Panc1 (cell line): Measurements from ENCODE around the gene TSKU. TPM values are rescaled to one million over a fixed set of nuclear protein-coding genes. Genes with fewer than 3 reads are reported as not detected.

Experiments used
- ATAC-seq: fragments of 200-7000 bp; cut with Tn5 transposase; 2 replicates; pipeline ENCODE4 v1.9.1; 2020; ENCODE audit warnings: mild to moderate bottlenecking, moderate library complexity
- BruUV-seq: library from RNA; stranded (reverse); fragments of 400-500 nt; replicated peaks from 2 replicates; lab custom pipeline; 2021; lab: Mats Ljungman, UMichigan
- CTCF ChIA-PET: fragments of 300-600 bp; sonication (Branson Sonifier 250); formaldehyde crosslinking; loops from one replicate; lab custom pipeline; 2022; ENCODE audit warnings: antibody characterized with exemption; lab: Charles Lee
- POLR2A ChIA-PET: fragments of 300-600 bp; sonication (Branson Sonifier 250); formaldehyde crosslinking; loops from one replicate; lab custom pipeline; 2022; ENCODE audit warnings: antibody characterized with exemption; lab: Charles Lee
- DNase-seq: peaks from one replicate; pipeline ENCODE4 v3.0.0-alpha.2; 2010; ENCODE audit warnings: low read depth, low spot score
- H3K27ac ChIP-seq: 2 replicates; pipeline ENCODE4 v1.5.1; 2011; ENCODE audit warnings: mild to moderate bottlenecking, low read length, inconsistent platforms
- H3K27me3 ChIP-seq: fragments of 200-500 bp; sonication (Bioruptor generic); 2 replicates; pipeline ENCODE4 v1.6.0; 2014; ENCODE audit warnings: low read length, inconsistent platforms; ENCODE audit not compliant: control insufficient read depth, insufficient read depth
- H3K36me3 ChIP-seq: fragments of 200-500 bp; sonication (Bioruptor generic); 2 replicates; pipeline ENCODE4 v1.5.1; 2014; ENCODE audit warnings: inconsistent platforms, mild to moderate bottlenecking, low read length, moderate library complexity; ENCODE audit not compliant: control insufficient read depth, insufficient read depth
- H3K4me1 ChIP-seq: 2 replicates; pipeline ENCODE4 v1.5.1; 2011; ENCODE audit warnings: inconsistent platforms, mild to moderate bottlenecking, low read length, moderate library complexity; ENCODE audit not compliant: control insufficient read depth, insufficient read depth
- H3K4me3 ChIP-seq, 2 experiments: 2 replicates each; pipeline ENCODE4 v1.5.1; 2011 to 2012; ENCODE audit warnings: low read depth in 2 of 2, low read length in 2 of 2, mild to moderate bottlenecking in 2 of 2, inconsistent platforms in 1 of 2, moderate library complexity in 1 of 2
- H3K9me3 ChIP-seq: fragments of 200-500 bp; sonication (Bioruptor generic); 2 replicates; pipeline ENCODE4 v1.5.1; 2014; ENCODE audit warnings: low read depth, mild to moderate bottlenecking, inconsistent platforms, low read length, moderate library complexity; ENCODE audit not compliant: control insufficient read depth, insufficient read depth
- CTCF ChIP-seq: fragments of 450-650 bp; IDR thresholded peaks from 2 replicates; pipeline ENCODE4 v1.5.1; 2017; ENCODE audit warnings: mild to moderate bottlenecking
- POLR2AphosphoS5 ChIP-seq: IDR thresholded peaks from 2 replicates; pipeline ENCODE4 v1.6.1; 2012; ENCODE audit warnings: mild to moderate bottlenecking, low read depth, low read length, moderate library complexity
- SIN3A ChIP-seq: IDR thresholded peaks from 2 replicates; pipeline ENCODE4 v1.6.1; 2012; ENCODE audit warnings: low read depth, mild to moderate bottlenecking, low read length, moderate library complexity, borderline replicate concordance; ENCODE audit not compliant: insufficient read depth
- TCF7L2 ChIP-seq: IDR thresholded peaks from 2 replicates; pipeline ENCODE4 v1.6.1; 2011; ENCODE audit warnings: mild to moderate bottlenecking, low read depth, low read length, inconsistent platforms
- in situ Hi-C: cut with HindIII; loops from 2 replicates; pipeline ENCODE4 v1.10.0; 2016; ENCODE audit warnings: low sequenced_read_pairs, low pct_unique_long_range_greater_than_20kb
- intact Hi-C: fragments of 100-400 bp; cut with micrococcal nuclease; formaldehyde crosslinking; loops from one replicate; pipeline ENCODE4 v1.10.0; 2022; ENCODE audit not compliant: unreplicated experiment
- total RNA-seq: library from RNA; stranded (reverse); gene quantifications from one replicate; pipeline ENCODE4 v1.2.1, GENCODE V29; 2021; ENCODE audit not compliant: unreplicated experiment
- TF ChIP-seq, protein P1 (sequence below), 2 experiments: IDR thresholded peaks; 2 replicates each; pipeline ENCODE4 v1.6.1; 2011 to 2012; ENCODE audit warnings: low read depth in 2 of 2, control low read depth in 1 of 2, low read length in 1 of 2, mild to moderate bottlenecking in 1 of 2, moderate library complexity in 1 of 2; ENCODE audit not compliant: insufficient read depth in 1 of 2

Gene TSKU
- total RNA-seq, 1 experiment from 2014 or later: 31.4 TPM

DNA sequence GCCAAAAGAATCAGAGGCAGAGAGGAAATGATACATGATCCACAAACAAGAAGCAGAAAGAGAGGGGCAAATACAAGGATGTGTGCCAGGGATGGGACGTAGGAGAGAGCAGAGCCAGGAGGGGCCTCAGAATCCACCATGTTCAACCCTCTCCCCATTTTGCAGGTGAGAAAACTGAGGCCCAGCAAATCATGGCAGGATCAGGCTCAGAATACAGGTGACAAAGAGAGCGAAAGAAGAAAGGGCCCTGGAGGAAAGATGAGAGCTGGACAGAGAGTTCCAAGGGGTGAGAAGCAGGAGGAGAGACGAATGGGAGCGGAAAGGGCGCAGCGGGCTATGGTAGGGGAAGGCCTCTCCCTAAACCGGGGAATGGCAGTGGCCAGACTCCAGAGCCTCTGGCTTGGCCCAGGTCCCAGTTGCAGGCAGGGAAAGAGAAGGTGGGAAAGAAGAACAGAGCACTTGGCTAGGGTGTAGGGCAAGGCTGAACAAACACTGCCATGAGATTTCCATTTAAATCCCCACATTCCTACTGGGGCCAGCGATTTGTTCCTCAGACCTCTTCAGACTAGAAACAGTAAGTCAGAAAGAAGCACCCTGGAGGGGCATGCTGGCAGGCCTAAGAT lies 44.4 kb upstream of the TSKU start:
- no peaks in the 10 kb centered on the region for H3K27me3 ChIP-seq
- H3K4me3 ChIP-seq: no peak overlapping the region
- DNase-seq (no peak), ATAC-seq (no peak)
- TF ChIP-seq, protein P1, sequence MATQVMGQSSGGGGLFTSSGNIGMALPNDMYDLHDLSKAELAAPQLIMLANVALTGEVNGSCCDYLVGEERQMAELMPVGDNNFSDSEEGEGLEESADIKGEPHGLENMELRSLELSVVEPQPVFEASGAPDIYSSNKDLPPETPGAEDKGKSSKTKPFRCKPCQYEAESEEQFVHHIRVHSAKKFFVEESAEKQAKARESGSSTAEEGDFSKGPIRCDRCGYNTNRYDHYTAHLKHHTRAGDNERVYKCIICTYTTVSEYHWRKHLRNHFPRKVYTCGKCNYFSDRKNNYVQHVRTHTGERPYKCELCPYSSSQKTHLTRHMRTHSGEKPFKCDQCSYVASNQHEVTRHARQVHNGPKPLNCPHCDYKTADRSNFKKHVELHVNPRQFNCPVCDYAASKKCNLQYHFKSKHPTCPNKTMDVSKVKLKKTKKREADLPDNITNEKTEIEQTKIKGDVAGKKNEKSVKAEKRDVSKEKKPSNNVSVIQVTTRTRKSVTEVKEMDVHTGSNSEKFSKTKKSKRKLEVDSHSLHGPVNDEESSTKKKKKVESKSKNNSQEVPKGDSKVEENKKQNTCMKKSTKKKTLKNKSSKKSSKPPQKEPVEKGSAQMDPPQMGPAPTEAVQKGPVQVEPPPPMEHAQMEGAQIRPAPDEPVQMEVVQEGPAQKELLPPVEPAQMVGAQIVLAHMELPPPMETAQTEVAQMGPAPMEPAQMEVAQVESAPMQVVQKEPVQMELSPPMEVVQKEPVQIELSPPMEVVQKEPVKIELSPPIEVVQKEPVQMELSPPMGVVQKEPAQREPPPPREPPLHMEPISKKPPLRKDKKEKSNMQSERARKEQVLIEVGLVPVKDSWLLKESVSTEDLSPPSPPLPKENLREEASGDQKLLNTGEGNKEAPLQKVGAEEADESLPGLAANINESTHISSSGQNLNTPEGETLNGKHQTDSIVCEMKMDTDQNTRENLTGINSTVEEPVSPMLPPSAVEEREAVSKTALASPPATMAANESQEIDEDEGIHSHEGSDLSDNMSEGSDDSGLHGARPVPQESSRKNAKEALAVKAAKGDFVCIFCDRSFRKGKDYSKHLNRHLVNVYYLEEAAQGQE (IDR thresholded peaks at IDR 0.05; ENCODE audit: insufficient read depth in 1 of 2, low read depth in 2 of 2, low read length in 1 of 2): no peak
- TF ChIP-seq TCF7L2 (no peak), POLR2AphosphoS5 (no peak), CTCF (no peak), SIN3A (no peak)
- CTCF ChIA-PET: no interaction called here
- no peaks in the 10 kb centered on the region for H3K4me1 ChIP-seq
- H3K27ac ChIP-seq: no peak overlapping the region
- intact Hi-C loops: no loop called here
- H3K9me3 ChIP-seq: no peaks in the 10 kb centered on the region
- POLR2A ChIA-PET: no interaction called here
- no TSS peak for BruUV-seq
- in situ Hi-C loops: no loop called here
- no peaks in the 10 kb centered on the region for H3K36me3 ChIP-seq

- ATAC-seq (no peak), DNase-seq (no peak)
- intact Hi-C loops (no loop called here), in situ Hi-C loops (no loop called here)
- no peak for TF ChIP-seq CTCF
- TF ChIP-seq, protein P1 (IDR thresholded peaks at IDR 0.05; ENCODE audit: insufficient read depth in 1 of 2, low read depth in 2 of 2, low read length in 1 of 2): no peak
- TF ChIP-seq POLR2AphosphoS5: no peak
- TF ChIP-seq SIN3A: no peak
- no peak for TF ChIP-seq TCF7L2
- Histone ChIP-seq H3K27ac (no peak overlapping the region), H3K9me3 (no peaks in the 10 kb centered on the region), H3K27me3 (no peaks in the 10 kb centered on the region), H3K4me1 (no peaks in the 10 kb centered on the region), H3K36me3 (no peaks in the 10 kb centered on the region), H3K4me3 (no peak overlapping the region)
- no TSS peak for BruUV-seq
- POLR2A ChIA-PET: no interaction called here
- CTCF ChIA-PET: interaction anchor here (0.7 kb wide), 1 partner anchor 58 kb away, joined by 3 read pairs; no protein-coding TSS in a partner anchor
These were observed 43.4 kb upstream of the TSKU start for GRCh38 chr11:76739798-76740197.
